ENCODE measurements around the gene CNTN6. TPM values are rescaled to one million over a fixed set of nuclear protein-coding genes. Genes with fewer than 3 reads are reported as not detected.

Gene CNTN6
- total RNA-seq, 1 experiment from 2014 or later: not detected

DNA sequence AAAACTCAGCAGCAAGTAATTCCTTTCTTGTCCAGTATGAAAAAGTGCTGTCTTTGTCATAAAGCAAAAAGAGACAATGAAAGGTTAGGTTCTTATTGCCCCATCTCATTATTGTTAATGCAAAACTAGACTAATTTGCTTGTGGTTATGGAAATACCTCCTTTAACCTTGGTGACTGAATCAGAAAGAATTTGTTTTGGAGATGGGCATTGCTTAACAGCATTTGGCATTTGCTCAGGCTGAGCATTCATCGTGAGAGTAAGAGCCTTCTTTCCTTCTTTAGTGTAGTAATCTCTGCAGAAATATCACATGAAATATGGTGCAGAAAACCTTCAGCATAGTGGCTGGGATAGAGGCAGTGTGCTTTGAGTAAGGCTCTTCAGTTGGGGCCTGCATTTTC is 103.1 kb downstream of the CNTN6 start:
- Mint-ChIP-seq H3K9me3 (no peaks in the 10 kb centered on the region), H3K36me3 (ENCODE audit: insufficient read depth in 1 of 3, low read depth in 3 of 3) (no peaks in the 10 kb centered on the region), H3K27ac (no peak overlapping the region), H3K4me1 (peaks cover 2 to 7% of the 10 kb centered on the region in 2 experiments; a peak in 2 of 4 replicates), H3K4me3 (no peak overlapping the region), H3K27me3 (ENCODE audit: low read depth) (no peaks in the 10 kb centered on the region; the same call in 1 of the 2 replicates)
- Histone ChIP-seq H2BK12ac (ENCODE audit: insufficient read length, low read depth, low read length) (no peak overlapping the region), H4K5ac (ENCODE audit: insufficient read length, low read depth, low read length) (no peak overlapping the region), H2AK5ac (ENCODE audit: insufficient read length, low read length) (no peak overlapping the region), H3K9me3 (ENCODE audit: control insufficient read depth, low read depth, low read length) (no peaks in the 10 kb centered on the region), H3K23me2 (ENCODE audit: insufficient read length, low read depth, low read length, poor library complexity, severe bottlenecking) (no peaks in the 10 kb centered on the region), H2BK15ac (ENCODE audit: low read depth, low read length) (no peak overlapping the region), H3K23ac (ENCODE audit: insufficient read length, low read depth, low read length) (no peak overlapping the region), H2BK5ac (ENCODE audit: insufficient read length, low read length) (no peak overlapping the region), H3K9ac (ENCODE audit: extremely low read depth, insufficient read length, low read length) (no peak overlapping the region), H2BK20ac (ENCODE audit: low read depth, low read length, poor library complexity, severe bottlenecking) (no peak overlapping the region), H3K27ac (ENCODE audit: insufficient read length, low read depth, low read length) (no peak overlapping the region), H3K4me2 (ENCODE audit: insufficient read depth, insufficient read length, low read length) (no peak overlapping the region), H4K91ac (ENCODE audit: insufficient read length, low read depth, low read length) (no peak overlapping the region), H3K4me1 (ENCODE audit: insufficient read depth, low read length) (no peaks in the 10 kb centered on the region), H3K79me1 (ENCODE audit: insufficient read depth, low read depth, low read length, poor library complexity, severe bottlenecking) (no peaks in the 10 kb centered on the region), H2BK120ac (ENCODE audit: low read depth, low read length, poor library complexity, severe bottlenecking) (no peak overlapping the region), H3K56ac (ENCODE audit: insufficient read length, low read depth, low read length) (no peak overlapping the region), H3T11ph (ENCODE audit: low read length) (no peak overlapping the region), H3K4ac (ENCODE audit: low read depth, low read length) (no peak overlapping the region), H4K8ac (replicated peaks; ENCODE audit: insufficient read length, low read depth, low read length) (no peak overlapping the region), H2AFZ (ENCODE audit: low read length) (no peak overlapping the region), H3K27me3 (ENCODE audit: insufficient read depth, low read length) (no peaks in the 10 kb centered on the region), H3K79me2 (ENCODE audit: insufficient read depth, low read length) (no peaks in the 10 kb centered on the region), H4K20me1 (ENCODE audit: control insufficient read depth, insufficient read depth, insufficient read length) (no peaks in the 10 kb centered on the region), H3K18ac (ENCODE audit: insufficient read length, low read depth, low read length) (no peak overlapping the region), H3K14ac (ENCODE audit: insufficient read depth, low read length) (no peak overlapping the region)
- no peak for DNase-seq
- no CpG with 5 or more reads among the region's 1 CpG for WGBS (ENCODE audit: extremely low coverage, insufficient read length, low lambda C conversion rate)
- TF ChIP-seq, protein P1, sequence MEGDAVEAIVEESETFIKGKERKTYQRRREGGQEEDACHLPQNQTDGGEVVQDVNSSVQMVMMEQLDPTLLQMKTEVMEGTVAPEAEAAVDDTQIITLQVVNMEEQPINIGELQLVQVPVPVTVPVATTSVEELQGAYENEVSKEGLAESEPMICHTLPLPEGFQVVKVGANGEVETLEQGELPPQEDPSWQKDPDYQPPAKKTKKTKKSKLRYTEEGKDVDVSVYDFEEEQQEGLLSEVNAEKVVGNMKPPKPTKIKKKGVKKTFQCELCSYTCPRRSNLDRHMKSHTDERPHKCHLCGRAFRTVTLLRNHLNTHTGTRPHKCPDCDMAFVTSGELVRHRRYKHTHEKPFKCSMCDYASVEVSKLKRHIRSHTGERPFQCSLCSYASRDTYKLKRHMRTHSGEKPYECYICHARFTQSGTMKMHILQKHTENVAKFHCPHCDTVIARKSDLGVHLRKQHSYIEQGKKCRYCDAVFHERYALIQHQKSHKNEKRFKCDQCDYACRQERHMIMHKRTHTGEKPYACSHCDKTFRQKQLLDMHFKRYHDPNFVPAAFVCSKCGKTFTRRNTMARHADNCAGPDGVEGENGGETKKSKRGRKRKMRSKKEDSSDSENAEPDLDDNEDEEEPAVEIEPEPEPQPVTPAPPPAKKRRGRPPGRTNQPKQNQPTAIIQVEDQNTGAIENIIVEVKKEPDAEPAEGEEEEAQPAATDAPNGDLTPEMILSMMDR (conservative IDR thresholded peaks at IDR 0.05): no peak
